ENCODE measurements around the gene OXGR1. TPM values are rescaled to one million over a fixed set of nuclear protein-coding genes. Genes with fewer than 3 reads are reported as not detected.

Gene OXGR1
- total RNA-seq, 1 donor from 2014 or later = 0.80 TPM

DNA sequence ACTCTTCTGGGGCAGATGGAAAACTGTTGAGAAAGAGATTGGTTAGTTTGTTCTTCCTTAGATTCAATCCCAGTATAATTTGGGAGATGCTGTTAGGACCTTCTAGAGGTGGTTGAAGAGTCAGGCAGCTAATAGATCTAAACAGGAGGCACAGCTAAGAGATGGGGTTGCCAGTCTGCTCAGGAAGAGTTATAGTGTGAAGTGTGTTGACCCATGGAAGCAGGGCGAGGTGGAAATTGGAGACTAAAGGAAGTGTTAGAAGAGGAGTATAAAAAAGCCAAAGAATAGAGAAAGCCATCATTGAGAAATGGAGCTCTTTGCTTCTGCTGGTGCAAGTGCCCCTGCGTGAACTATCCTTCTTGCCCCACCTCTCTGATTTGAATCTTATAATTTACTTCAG, 3.8 kb upstream of the OXGR1 start:
- DNase-seq (ENCODE audit: extremely low spot score, unreplicated experiment) = no peak
- Mint-ChIP-seq H3K9me3 (no peaks in the 10 kb centered on the region), H3K27ac (no peak overlapping the region), H3K4me1 (ENCODE audit: unreplicated experiment) (peaks cover 19% of the 10 kb centered on the region), H3K4me3 (no peak overlapping the region), H3K36me3 (no peaks in the 10 kb centered on the region), H3K27me3 (peaks cover 57% of the 10 kb centered on the region)
- TF ChIP-seq, protein P1, sequence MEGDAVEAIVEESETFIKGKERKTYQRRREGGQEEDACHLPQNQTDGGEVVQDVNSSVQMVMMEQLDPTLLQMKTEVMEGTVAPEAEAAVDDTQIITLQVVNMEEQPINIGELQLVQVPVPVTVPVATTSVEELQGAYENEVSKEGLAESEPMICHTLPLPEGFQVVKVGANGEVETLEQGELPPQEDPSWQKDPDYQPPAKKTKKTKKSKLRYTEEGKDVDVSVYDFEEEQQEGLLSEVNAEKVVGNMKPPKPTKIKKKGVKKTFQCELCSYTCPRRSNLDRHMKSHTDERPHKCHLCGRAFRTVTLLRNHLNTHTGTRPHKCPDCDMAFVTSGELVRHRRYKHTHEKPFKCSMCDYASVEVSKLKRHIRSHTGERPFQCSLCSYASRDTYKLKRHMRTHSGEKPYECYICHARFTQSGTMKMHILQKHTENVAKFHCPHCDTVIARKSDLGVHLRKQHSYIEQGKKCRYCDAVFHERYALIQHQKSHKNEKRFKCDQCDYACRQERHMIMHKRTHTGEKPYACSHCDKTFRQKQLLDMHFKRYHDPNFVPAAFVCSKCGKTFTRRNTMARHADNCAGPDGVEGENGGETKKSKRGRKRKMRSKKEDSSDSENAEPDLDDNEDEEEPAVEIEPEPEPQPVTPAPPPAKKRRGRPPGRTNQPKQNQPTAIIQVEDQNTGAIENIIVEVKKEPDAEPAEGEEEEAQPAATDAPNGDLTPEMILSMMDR (conservative IDR thresholded peaks at IDR 0.05) = no peak

DNA sequence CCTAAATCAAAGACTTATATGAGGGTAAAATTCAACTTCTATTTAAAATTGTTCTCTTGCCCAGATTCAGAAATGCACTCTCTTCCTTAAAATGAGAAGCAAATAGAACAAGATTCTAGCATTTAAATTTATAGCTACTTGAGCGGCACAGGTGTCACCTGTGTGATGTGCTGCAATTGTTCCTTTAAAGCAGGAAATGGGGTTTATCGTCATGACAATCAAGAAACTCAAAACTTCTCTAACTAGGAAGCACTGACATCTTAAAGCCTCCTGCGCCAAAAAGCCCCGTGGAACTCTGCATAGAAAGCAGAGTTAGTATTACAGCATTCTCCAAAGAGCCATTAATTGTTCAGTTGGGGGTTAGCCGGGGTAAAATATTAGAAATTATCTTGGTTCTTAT, 2.6 kb upstream of the OXGR1 start:
- Mint-ChIP-seq H3K27me3 (peaks cover 60% of the 10 kb centered on the region), H3K36me3 (no peaks in the 10 kb centered on the region)

DNA sequence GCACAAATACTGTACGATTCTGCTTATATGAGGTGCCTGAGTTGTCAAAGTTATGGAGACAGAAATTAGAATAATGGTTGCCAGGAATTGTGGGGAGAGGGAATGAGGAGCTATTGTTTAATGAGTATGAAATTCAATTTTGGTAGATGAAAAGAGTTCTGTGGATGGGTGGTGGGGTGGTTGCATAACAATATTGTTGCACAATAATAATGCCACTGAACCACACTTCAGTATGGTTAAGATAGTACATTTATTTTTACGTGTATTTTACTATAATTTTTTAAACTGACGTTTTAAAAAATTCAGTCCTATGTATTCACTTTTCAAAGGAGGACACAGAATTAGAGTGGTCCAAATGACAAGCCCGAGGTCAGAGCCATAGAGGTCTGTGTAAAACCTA, 1.8 kb upstream of the OXGR1 start:
- peaks cover 10% of the 10 kb centered on the region for H3K4me1 Mint-ChIP-seq (ENCODE audit: unreplicated experiment)
- H3K36me3 Mint-ChIP-seq = no peaks in the 10 kb centered on the region
- H3K9me3 Mint-ChIP-seq = no peaks in the 10 kb centered on the region
- TF ChIP-seq, protein P1 (conservative IDR thresholded peaks at IDR 0.05) = no peak
- H3K27ac Mint-ChIP-seq = no peak overlapping the region
- no peak overlapping the region for H3K4me3 Mint-ChIP-seq
- no peak for DNase-seq (ENCODE audit: extremely low spot score, unreplicated experiment)
- peaks cover 59% of the 10 kb centered on the region for H3K27me3 Mint-ChIP-seq

More for the DNA sequence above, 2.6 kb upstream of the OXGR1 start:
- TF ChIP-seq, protein P1 (conservative IDR thresholded peaks at IDR 0.05) = no peak
- Mint-ChIP-seq H3K9me3 (no peaks in the 10 kb centered on the region), H3K4me1 (ENCODE audit: unreplicated experiment) (peaks cover 12% of the 10 kb centered on the region), H3K27ac (no peak overlapping the region), H3K4me3 (no peak overlapping the region)
- DNase-seq (ENCODE audit: extremely low spot score, unreplicated experiment) = no peak

GRCh38 chr13:96994858-96995243, 575 bp upstream of the OXGR1 start:
- no peak overlapping the region for H3K27ac Mint-ChIP-seq
- TF ChIP-seq, protein P1 (conservative IDR thresholded peaks at IDR 0.05) = no peak
- H3K9me3 Mint-ChIP-seq = no peaks in the 10 kb centered on the region
- H3K4me3 Mint-ChIP-seq = peak overlapping the region; percentile 85
- H3K4me1 Mint-ChIP-seq (ENCODE audit: unreplicated experiment) = peaks cover 10% of the 10 kb centered on the region
- peaks cover 51% of the 10 kb centered on the region for H3K27me3 Mint-ChIP-seq
- no peak for DNase-seq (ENCODE audit: extremely low spot score, unreplicated experiment)
- H3K36me3 Mint-ChIP-seq = no peaks in the 10 kb centered on the region

DNA sequence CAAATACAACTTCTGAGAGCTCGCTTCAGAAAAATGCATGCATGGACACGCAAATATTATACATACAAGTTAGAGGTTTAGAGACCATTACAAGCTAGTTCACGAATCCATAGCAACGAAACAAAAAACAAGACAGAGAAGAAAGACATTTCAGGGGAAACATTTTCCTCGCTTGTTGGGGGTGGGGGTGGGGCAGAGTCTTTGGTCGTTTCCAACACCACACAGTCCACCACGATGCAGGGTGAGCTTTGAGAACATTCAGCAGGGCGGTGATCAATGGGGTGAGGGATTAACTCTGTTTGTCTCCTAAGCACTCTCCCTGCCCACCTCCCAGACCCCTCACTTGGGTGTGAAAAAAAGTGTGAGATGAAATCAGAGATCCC, 651 bp downstream of the OXGR1 start:
- no peaks in the 10 kb centered on the region for H3K36me3 Mint-ChIP-seq
- no peak overlapping the region for H3K27ac Mint-ChIP-seq
- H3K4me1 Mint-ChIP-seq (ENCODE audit: unreplicated experiment) = peaks cover 10% of the 10 kb centered on the region
- peak overlapping the region; percentile 85 for H3K4me3 Mint-ChIP-seq
- H3K9me3 Mint-ChIP-seq = no peaks in the 10 kb centered on the region
- no peak for DNase-seq (ENCODE audit: extremely low spot score, unreplicated experiment)
- peaks cover 50% of the 10 kb centered on the region for H3K27me3 Mint-ChIP-seq
- TF ChIP-seq, protein P1 (conservative IDR thresholded peaks at IDR 0.05) = no peak

DNA sequence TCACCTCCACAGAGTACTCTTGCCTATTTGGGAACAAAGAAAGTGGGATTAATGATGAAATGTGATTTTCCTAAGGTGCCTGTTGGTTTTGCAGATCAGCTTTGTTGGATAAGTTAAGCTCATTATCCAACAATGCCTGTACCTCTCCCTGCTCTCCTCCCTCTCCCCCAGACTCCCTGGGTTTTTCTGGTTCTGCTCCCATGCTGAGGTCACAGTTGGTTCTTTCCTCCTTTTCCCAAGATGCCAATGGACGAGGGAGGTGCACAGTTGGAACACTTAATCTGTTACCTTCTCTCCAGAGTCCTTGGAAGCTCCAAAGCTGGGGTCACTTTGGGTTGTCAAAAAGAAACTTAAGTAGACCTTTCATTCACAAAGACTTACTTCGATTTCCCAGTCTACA, 1.6 kb downstream of the OXGR1 start:
- TF ChIP-seq, protein P1 (conservative IDR thresholded peaks at IDR 0.05) = no peak
- Mint-ChIP-seq H3K27me3 (peaks cover 44% of the 10 kb centered on the region), H3K36me3 (no peaks in the 10 kb centered on the region), H3K27ac (no peak overlapping the region), H3K4me1 (ENCODE audit: unreplicated experiment) (peaks cover 10% of the 10 kb centered on the region), H3K4me3 (no peak overlapping the region), H3K9me3 (no peaks in the 10 kb centered on the region)
- no peak for DNase-seq (ENCODE audit: extremely low spot score, unreplicated experiment)

Measured in type B pancreatic cell (in vitro differentiated cells).